ENCODE measurements around the gene LZTS3. TPM values are rescaled to one million over a fixed set of nuclear protein-coding genes. Genes with fewer than 3 reads are reported as not detected.
"Not testable (repeated sequence)": the region's sequence is repeated elsewhere in the genome, so short reads cannot be mapped to it uniquely, and the experiment has no call there.

LZTS3 gene
- total RNA-seq, 1 donor from 2014 or later: 14.2 TPM

DNA sequence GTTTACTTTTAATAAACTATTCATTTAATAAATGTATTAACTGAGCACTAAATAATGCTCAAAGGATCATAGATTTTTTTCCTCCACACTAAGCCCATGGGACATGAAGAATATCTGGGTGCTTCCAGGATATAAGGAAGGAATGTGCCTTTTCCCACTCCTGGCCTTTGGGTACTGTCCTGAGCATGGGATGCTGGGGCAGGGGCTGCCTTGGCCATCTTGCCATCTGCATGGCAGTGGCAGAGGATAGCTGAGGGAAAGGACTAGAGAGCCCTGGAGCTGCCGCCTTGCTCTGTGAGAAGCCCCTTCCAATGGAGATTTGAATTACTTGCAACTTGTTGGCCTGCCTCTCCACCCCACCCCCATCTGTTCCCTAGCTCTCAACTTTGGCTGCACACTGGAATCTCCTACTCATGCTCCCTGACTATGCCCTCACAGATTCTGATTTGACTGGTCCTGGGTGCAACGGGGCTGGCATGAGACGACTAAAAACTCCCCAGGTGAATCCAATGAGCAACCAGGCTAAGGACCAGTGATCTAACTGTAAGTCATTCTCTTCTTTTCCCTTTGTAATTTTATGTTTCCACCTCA, 15.6 kb upstream of the LZTS3 start:
- no peak overlapping the region for H3K4me3 Mint-ChIP-seq
- H3K36me3 Mint-ChIP-seq: peaks cover 30% of the 10 kb centered on the region
- H3K4me1 Mint-ChIP-seq: no peaks in the 10 kb centered on the region
- no peak for DNase-seq (ENCODE audit: low spot score in 2 of 2, unreplicated experiment in 2 of 2)
- H3K27ac Mint-ChIP-seq: peak overlapping the region; percentile 5
- H3K9me3 Mint-ChIP-seq: no peaks in the 10 kb centered on the region
- TF ChIP-seq, protein P1, sequence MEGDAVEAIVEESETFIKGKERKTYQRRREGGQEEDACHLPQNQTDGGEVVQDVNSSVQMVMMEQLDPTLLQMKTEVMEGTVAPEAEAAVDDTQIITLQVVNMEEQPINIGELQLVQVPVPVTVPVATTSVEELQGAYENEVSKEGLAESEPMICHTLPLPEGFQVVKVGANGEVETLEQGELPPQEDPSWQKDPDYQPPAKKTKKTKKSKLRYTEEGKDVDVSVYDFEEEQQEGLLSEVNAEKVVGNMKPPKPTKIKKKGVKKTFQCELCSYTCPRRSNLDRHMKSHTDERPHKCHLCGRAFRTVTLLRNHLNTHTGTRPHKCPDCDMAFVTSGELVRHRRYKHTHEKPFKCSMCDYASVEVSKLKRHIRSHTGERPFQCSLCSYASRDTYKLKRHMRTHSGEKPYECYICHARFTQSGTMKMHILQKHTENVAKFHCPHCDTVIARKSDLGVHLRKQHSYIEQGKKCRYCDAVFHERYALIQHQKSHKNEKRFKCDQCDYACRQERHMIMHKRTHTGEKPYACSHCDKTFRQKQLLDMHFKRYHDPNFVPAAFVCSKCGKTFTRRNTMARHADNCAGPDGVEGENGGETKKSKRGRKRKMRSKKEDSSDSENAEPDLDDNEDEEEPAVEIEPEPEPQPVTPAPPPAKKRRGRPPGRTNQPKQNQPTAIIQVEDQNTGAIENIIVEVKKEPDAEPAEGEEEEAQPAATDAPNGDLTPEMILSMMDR (IDR thresholded peaks at IDR 0.05; ENCODE audit: unreplicated experiment): no peak
- H3K27me3 Mint-ChIP-seq (ENCODE audit: low read depth): no peaks in the 10 kb centered on the region

GRCh38 chr20:3187861-3188260, 14.5 kb upstream of the LZTS3 start:
- not testable (repeated sequence) for DNase-seq (ENCODE audit: low spot score in 2 of 2, unreplicated experiment in 2 of 2); H3K4me1 Mint-ChIP-seq; H3K4me3 Mint-ChIP-seq; H3K27me3 Mint-ChIP-seq (ENCODE audit: low read depth); H3K9me3 Mint-ChIP-seq; H3K27ac Mint-ChIP-seq
- peaks cover 28% of the 10 kb centered on the region for H3K36me3 Mint-ChIP-seq

DNA sequence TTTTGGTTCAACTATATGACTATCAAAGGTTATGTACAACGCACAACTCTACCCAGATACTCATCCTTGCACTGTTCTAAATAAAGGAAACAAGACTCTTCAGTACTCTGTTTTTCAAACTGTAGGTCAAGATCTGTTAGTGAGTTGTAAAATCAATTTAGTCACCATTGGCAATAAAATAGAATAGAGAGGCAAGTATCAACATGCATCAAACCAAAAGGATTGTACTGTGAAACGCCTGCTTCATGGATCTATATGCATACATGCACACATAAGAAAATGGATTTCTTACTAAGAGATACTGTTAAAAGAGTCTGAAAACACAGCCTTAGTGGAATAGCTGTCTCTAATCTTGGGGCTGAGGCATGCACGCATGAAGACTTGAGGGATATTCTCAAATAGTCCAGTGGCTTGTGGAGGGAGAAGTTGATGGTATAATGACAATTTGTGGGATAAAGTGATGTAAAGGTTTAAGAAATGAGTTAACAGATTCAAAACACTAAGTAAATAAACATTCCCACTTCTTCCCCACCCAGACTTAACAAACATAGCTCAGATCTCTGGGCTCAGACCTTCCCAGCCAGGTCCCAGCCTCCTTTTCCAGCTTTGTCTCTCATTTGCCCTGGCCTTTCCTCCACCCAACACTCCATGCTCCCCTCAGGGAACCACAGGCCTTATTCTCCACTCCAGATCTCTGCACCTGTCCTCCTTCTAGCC, 10.7 kb upstream of the LZTS3 start:
- Mint-ChIP-seq H3K27ac (no peak overlapping the region), H3K9me3 (no peaks in the 10 kb centered on the region), H3K4me1 (peaks cover 4% of the 10 kb centered on the region), H3K27me3 (ENCODE audit: low read depth) (no peaks in the 10 kb centered on the region), H3K4me3 (no peak overlapping the region), H3K36me3 (peaks cover 3% of the 10 kb centered on the region)
- TF ChIP-seq, protein P1 (IDR thresholded peaks at IDR 0.05; ENCODE audit: unreplicated experiment): no peak
- DNase-seq (ENCODE audit: low spot score in 2 of 2, unreplicated experiment in 2 of 2): no peak

DNA sequence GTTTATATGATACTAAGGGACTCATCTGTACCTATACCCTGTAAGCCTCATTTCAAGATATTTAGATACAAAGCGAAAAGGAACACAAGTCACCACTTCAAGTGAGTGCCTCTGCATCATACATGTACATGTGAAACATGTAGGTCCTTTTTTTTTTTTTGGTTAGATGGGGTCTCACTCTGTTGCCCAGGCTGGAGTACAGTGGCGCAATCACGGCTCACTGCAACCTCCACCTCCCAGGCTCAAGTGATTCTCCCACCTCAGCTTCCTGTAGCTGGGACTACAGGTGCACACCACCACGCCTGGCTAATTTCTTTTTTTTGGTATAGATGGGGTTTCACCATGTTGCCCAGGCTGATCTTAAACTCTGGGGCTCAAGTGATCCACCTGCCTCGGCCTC, 9.1 kb upstream of the LZTS3 start:
- not testable (repeated sequence) for H3K4me1 Mint-ChIP-seq; H3K27me3 Mint-ChIP-seq (ENCODE audit: low read depth); H3K27ac Mint-ChIP-seq; DNase-seq (ENCODE audit: low spot score in 2 of 2, unreplicated experiment in 2 of 2); H3K9me3 Mint-ChIP-seq; H3K4me3 Mint-ChIP-seq; H3K36me3 Mint-ChIP-seq

GRCh38 chr20:3181270-3181669, 7.9 kb upstream of the LZTS3 start:
- Mint-ChIP-seq H3K4me1 (peaks cover 4% of the 10 kb centered on the region), H3K36me3 (peaks cover 2% of the 10 kb centered on the region), H3K4me3 (no peak overlapping the region), H3K9me3 (no peaks in the 10 kb centered on the region), H3K27me3 (ENCODE audit: low read depth) (no peaks in the 10 kb centered on the region), H3K27ac (no peak overlapping the region)
- no peak for DNase-seq (ENCODE audit: low spot score in 2 of 2, unreplicated experiment in 2 of 2)
- TF ChIP-seq, protein P1 (IDR thresholded peaks at IDR 0.05; ENCODE audit: unreplicated experiment): no peak

DNA sequence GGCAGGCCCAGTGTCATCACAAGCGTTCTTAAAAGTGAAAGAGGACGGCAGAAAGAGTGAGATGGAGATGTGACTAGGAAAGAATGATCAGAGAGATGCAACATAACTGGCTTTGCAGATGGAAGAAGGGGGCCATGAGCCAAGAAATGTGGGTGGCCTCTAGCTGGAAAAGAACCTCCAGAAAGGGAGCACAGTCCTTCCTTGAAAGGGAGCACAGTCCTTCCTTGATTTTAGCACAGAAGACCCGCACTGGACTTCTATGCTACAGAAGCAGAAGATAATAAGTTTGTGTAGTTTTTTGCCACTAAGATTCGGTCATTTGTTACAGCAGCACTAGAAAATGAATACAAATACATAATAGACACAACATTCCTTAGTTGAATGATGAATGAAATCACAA, 7.0 kb upstream of the LZTS3 start:
- Mint-ChIP-seq H3K27ac (peak overlapping the region; percentile 47), H3K4me1 (peaks cover 8% of the 10 kb centered on the region), H3K4me3 (no peak overlapping the region), H3K36me3 (peaks cover 2% of the 10 kb centered on the region), H3K9me3 (no peaks in the 10 kb centered on the region), H3K27me3 (ENCODE audit: low read depth) (no peaks in the 10 kb centered on the region)
- TF ChIP-seq, protein P1 (IDR thresholded peaks at IDR 0.05; ENCODE audit: unreplicated experiment): no peak
- no peak for DNase-seq (ENCODE audit: low spot score in 2 of 2, unreplicated experiment in 2 of 2)
